Measurements from ENCODE around the gene OR5T1. TPM values are rescaled to one million over a fixed set of nuclear protein-coding genes. Genes with fewer than 3 reads are reported as not detected.

Gene OR5T1
- total and polyA plus RNA-seq, 2 of the 13 experiments (the other 11 are each of a cell fraction or from before 2014, with no cell fraction given): not detected

- ChIA-PET POLR2A (no interaction called here), CTCF (ENCODE audit: low intra/inter-chr PET ratio, low total read pairs) (no interaction called here)
- Histone ChIP-seq H3K9ac (ENCODE audit: insufficient read depth, low read depth, low read length) (no peak within 1 kb of the TSS), H2AFZ (ENCODE audit: low read length) (no peak within 1 kb of the TSS), H3K9me3 (ENCODE audit: low read length) (peaks cover 50% of the 10 kb centered on the region), H3K4me3 (replicated peaks in 1 of 3; ENCODE audit: insufficient read depth in 1 of 3, low read depth in 2 of 3, low read length in 3 of 3) (no peak within 1 kb of the TSS), H3K27ac (ENCODE audit: extremely low read length, insufficient read depth, low read length) (no peak within 1 kb of the TSS), H3K79me2 (ENCODE audit: insufficient read depth, low read length) (no peaks in the 10 kb centered on the region), H3K4me2 (ENCODE audit: low read depth, low read length) (no peak within 1 kb of the TSS), H3K36me3 (replicated peaks in 1 of 2; ENCODE audit: control insufficient read depth in 1 of 2, insufficient read depth in 2 of 2, low read length in 2 of 2) (no peaks in the 10 kb centered on the region), H3K27me3 (ENCODE audit: control insufficient read depth in 1 of 2, insufficient read depth in 2 of 2, low read length in 2 of 2) (no peaks in the 10 kb centered on the region), H4K20me1 (ENCODE audit: insufficient read depth, low read length) (no peaks in the 10 kb centered on the region), H3K4me1 (ENCODE audit: insufficient read depth, low read length) (no peaks in the 10 kb centered on the region)
- intact Hi-C loops (cut with micrococcal nuclease; ENCODE audit: unreplicated experiment): no loop called here
- ATAC-seq: no peak
- in situ Hi-C loops (cut with HindIII; ENCODE audit: extremely low pct_ligation_motif_present, low pct_unique_long_range_greater_than_20kb): no loop called here
- no peak for DNase-seq (ENCODE audit: low spot score)
- no peak for FAIRE-seq
- BruUV-seq (replicated peaks): no TSS peak
- TF ChIP-seq ZBTB39 (CRISPR knock-in tag; IDR thresholded peaks at IDR 0.05): no peak
- TF ChIP-seq PPARG (CRISPR knock-in tag; conservative IDR thresholded peaks at IDR 0.05): no peak
- no peak for TF ChIP-seq IRF2 (CRISPR knock-in tag; IDR thresholded peaks at IDR 0.05)
- TF ChIP-seq EHMT2 (IDR thresholded peaks at IDR 0.05; ENCODE audit: borderline replicate concordance, low read depth, low read length): no peak
- TF ChIP-seq RAD21 (CRISPR knock-in tag; IDR thresholded peaks at IDR 0.05): no peak
- no peak for TF ChIP-seq MXD1 (CRISPR knock-in tag; IDR thresholded peaks at IDR 0.05)
- TF ChIP-seq WIZ (CRISPR knock-in tag; IDR thresholded peaks at IDR 0.05): no peak
These were observed 22.0 kb upstream of the OR5T1 start, which contains the start of gene OR5T3 for GRCh38 chr11:56251954-56252353. Gene OR5T3, plus strand, starts transcription at chr11:56252254. Its CDS starts 0 bp downstream, at chr11:56252254.

- no peaks in the 10 kb centered on the region for H3K79me2 ChIP-seq (ENCODE audit: insufficient read depth, low read length)
- H3K4me2 ChIP-seq (ENCODE audit: low read depth, low read length): no peak overlapping the region
- ChIA-PET CTCF (ENCODE audit: low intra/inter-chr PET ratio, low total read pairs) (no interaction called here), POLR2A (no interaction called here)
- in situ Hi-C loops (cut with HindIII; ENCODE audit: extremely low pct_ligation_motif_present, low pct_unique_long_range_greater_than_20kb): no loop called here
- BruUV-seq (replicated peaks): no TSS peak
- no peak for FAIRE-seq
- TF ChIP-seq ZMAT5 (CRISPR knock-in tag; IDR thresholded peaks at IDR 0.05; ENCODE audit: borderline replicate concordance, low read depth) (no peak), MXI1 (IDR thresholded peaks at IDR 0.05; ENCODE audit: borderline replicate concordance, low read depth, low read length) (no peak), NFKBIZ (CRISPR knock-in tag; IDR thresholded peaks at IDR 0.05) (no peak)
- no peak overlapping the region for H3K27ac ChIP-seq (ENCODE audit: extremely low read length, insufficient read depth, low read length)
- no peaks in the 10 kb centered on the region for H3K36me3 ChIP-seq (replicated peaks in 1 of 2; ENCODE audit: control insufficient read depth in 1 of 2, insufficient read depth in 2 of 2, low read length in 2 of 2)
- WGBS (ENCODE audit: low lambda C conversion rate): 46% methylated on average over 3 of the region's 3 CpGs
- ATAC-seq: no peak
- no peak overlapping the region for H3K9ac ChIP-seq (ENCODE audit: insufficient read depth, low read depth, low read length)
- DNase-seq (ENCODE audit: low spot score): no peak
- no peak overlapping the region for H3K4me3 ChIP-seq (replicated peaks in 1 of 3; ENCODE audit: insufficient read depth in 1 of 3, low read depth in 2 of 3, low read length in 3 of 3)
- no peak overlapping the region for H2AFZ ChIP-seq (ENCODE audit: low read length)
- H3K27me3 ChIP-seq (ENCODE audit: control insufficient read depth in 1 of 2, insufficient read depth in 2 of 2, low read length in 2 of 2): no peaks in the 10 kb centered on the region
- intact Hi-C loops (cut with micrococcal nuclease; ENCODE audit: unreplicated experiment): no loop called here
- peaks cover 62% of the 10 kb centered on the region for H3K9me3 ChIP-seq (ENCODE audit: low read length)
- H4K20me1 ChIP-seq (ENCODE audit: insufficient read depth, low read length): no peaks in the 10 kb centered on the region
- no peaks in the 10 kb centered on the region for H3K4me1 ChIP-seq (ENCODE audit: insufficient read depth, low read length)
These were observed 2.9 kb upstream of the OR5T1 start for GRCh38 chr11:56271092-56271491.
